Measurements from ENCODE around the gene SLC10A3. TPM values are rescaled to one million over a fixed set of nuclear protein-coding genes. Genes with fewer than 3 reads are reported as not detected.

SLC10A3 gene
- total and polyA plus RNA-seq, 2 of the 13 experiments (the other 11 are each of a cell fraction or from before 2014, with no cell fraction given) = 10.1 to 11.5 TPM

DNA sequence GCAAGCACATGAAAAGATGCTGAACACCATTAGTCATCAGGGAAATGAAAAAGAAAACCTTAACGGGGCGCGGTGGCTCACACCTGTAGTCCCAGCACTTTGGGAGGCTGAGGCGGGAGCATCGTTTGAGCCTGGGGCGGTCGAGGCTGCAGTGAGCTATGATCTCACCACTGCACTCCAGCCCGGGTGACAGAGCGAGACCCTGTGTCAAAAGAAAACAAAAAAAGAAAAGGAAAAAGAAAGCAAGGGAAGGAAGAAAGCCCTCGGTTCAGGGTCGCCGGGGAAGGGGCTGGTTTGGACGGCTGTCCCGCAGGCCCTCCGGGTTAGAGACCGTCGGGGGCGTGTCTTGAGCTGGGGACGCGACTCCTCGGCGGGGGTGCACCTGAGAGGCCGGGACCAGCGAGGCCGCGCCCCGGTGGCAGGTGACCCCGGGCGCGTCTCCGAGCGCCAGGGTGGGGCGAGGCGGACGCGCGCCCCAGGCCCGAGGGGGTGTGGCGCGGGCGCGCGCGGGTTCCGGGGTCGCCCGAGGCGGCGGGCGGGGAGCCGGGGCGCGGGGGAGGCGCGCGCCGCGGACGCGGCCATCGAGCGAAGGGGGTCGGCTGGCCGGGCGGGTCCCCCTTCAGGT, 32.8 kb downstream of the SLC10A3 start (continued):
- TF ChIP-seq, protein P1, sequence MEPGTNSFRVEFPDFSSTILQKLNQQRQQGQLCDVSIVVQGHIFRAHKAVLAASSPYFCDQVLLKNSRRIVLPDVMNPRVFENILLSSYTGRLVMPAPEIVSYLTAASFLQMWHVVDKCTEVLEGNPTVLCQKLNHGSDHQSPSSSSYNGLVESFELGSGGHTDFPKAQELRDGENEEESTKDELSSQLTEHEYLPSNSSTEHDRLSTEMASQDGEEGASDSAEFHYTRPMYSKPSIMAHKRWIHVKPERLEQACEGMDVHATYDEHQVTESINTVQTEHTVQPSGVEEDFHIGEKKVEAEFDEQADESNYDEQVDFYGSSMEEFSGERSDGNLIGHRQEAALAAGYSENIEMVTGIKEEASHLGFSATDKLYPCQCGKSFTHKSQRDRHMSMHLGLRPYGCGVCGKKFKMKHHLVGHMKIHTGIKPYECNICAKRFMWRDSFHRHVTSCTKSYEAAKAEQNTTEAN (CRISPR knock-in tag; conservative IDR thresholded peaks at IDR 0.05) = no peak
- TF ChIP-seq ZNF558 (CRISPR knock-in tag; IDR thresholded peaks at IDR 0.05; ENCODE audit: borderline replicate concordance) (no peak), TBP (CRISPR knock-in tag; IDR thresholded peaks at IDR 0.05) (no peak), HDAC6 (IDR thresholded peaks at IDR 0.05; ENCODE audit: low read depth, low read length) (no peak), ZNF629 (CRISPR knock-in tag; conservative IDR thresholded peaks at IDR 0.05) (no peak), STAG1 (CRISPR knock-in tag; IDR thresholded peaks at IDR 0.05) (no peak), IKZF1 (IDR thresholded peaks at IDR 0.05) (no peak), IKZF4 (CRISPR knock-in tag; IDR thresholded peaks at IDR 0.05; ENCODE audit: borderline replicate concordance, low read depth, not compliant biosample characterization) (no peak), SIN3A (IDR thresholded peaks at IDR 0.05; ENCODE audit: borderline replicate concordance, low read depth, low read length) (peak; percentile 44; the same call in 1 of the 2 replicates), ZNF598 (CRISPR knock-in tag; IDR thresholded peaks at IDR 0.05; ENCODE audit: borderline replicate concordance) (no peak), MEF2D (CRISPR knock-in tag; IDR thresholded peaks at IDR 0.05) (no peak), YEATS4 (CRISPR knock-in tag; IDR thresholded peaks at IDR 0.05; ENCODE audit: borderline replicate concordance) (no peak), ZNF276 (CRISPR knock-in tag; IDR thresholded peaks at IDR 0.05; ENCODE audit: low read depth) (no peak), ZNF777 (CRISPR knock-in tag; IDR thresholded peaks at IDR 0.05) (peak; percentile 61; the same call in 1 of the 2 replicates), NR2F2 (IDR thresholded peaks at IDR 0.05; ENCODE audit: borderline replicate concordance, low read depth) (no peak), ISX (CRISPR knock-in tag; conservative IDR thresholded peaks at IDR 0.05) (no peak), ZNF446 (CRISPR knock-in tag; IDR thresholded peaks at IDR 0.05) (no peak), ZNF292 (CRISPR knock-in tag; IDR thresholded peaks at IDR 0.05; ENCODE audit: borderline replicate concordance, low read depth) (no peak), KDM1A (CRISPR knock-in tag; IDR thresholded peaks at IDR 0.05) (no peak), ZNF441 (CRISPR knock-in tag; IDR thresholded peaks at IDR 0.05; ENCODE audit: borderline replicate concordance) (no peak), SPEN (CRISPR knock-in tag; IDR thresholded peaks at IDR 0.05; ENCODE audit: low read depth) (no peak), ZNF616 (CRISPR knock-in tag; IDR thresholded peaks at IDR 0.05; ENCODE audit: low read depth) (no peak)
- TF ChIP-seq, protein P2, sequence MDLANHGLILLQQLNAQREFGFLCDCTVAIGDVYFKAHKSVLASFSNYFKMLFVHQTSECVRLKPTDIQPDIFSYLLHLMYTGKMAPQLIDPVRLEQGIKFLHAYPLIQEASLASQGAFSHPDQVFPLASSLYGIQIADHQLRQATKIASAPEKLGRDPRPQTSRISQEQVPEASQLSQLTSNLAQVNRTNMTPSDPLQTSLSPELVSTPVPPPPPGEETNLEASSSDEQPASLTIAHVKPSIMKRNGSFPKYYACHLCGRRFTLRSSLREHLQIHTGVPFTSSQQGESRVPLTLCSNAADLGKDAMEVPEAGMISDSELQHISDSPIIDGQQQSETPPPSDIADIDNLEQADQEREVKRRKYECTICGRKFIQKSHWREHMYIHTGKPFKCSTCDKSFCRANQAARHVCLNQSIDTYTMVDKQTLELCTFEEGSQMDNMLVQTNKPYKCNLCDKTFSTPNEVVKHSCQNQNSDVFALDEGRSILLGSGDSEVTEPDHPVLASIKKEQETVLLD (CRISPR knock-in tag; IDR thresholded peaks at IDR 0.05; ENCODE audit: low read depth) = 0 out of 2 replicates have a peak, but pooled peaks have one; percentile 15
- TF ChIP-seq, protein P3, sequence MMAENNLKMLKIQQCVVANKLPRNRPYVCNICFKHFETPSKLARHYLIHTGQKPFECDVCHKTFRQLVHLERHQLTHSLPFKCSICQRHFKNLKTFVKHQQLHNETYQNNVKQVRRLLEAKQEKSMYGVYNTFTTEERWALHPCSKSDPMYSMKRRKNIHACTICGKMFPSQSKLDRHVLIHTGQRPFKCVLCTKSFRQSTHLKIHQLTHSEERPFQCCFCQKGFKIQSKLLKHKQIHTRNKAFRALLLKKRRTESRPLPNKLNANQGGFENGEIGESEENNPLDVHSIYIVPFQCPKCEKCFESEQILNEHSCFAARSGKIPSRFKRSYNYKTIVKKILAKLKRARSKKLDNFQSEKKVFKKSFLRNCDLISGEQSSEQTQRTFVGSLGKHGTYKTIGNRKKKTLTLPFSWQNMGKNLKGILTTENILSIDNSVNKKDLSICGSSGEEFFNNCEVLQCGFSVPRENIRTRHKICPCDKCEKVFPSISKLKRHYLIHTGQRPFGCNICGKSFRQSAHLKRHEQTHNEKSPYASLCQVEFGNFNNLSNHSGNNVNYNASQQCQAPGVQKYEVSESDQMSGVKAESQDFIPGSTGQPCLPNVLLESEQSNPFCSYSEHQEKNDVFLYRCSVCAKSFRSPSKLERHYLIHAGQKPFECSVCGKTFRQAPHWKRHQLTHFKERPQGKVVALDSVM (CRISPR knock-in tag; IDR thresholded peaks at IDR 0.05) = peak; percentile 77

Measured in HepG2 (cell line).